DOHH2 (cell line): ENCODE results near the gene GSTA5.

Experiments
- EZH2phosphoT487 ChIP-seq: fragments of 200-600 bp; sonication (generic); IDR thresholded peaks from 2 replicates; pipeline ENCODE4 v1.6.1; 2017; ENCODE audit warnings: borderline replicate concordance, mild to moderate bottlenecking, antibody characterized with exemption, low read length, moderate library complexity, mixed read lengths
- TF ChIP-seq, protein P1 (sequence below): fragments of 200-600 bp; sonication (generic); IDR thresholded peaks from one replicate; pipeline ENCODE4 v1.5.1; 2014; ENCODE audit warnings: antibody characterized with exemption, mild to moderate bottlenecking, low read depth, low read length; ENCODE audit not compliant: poor library complexity, severe bottlenecking

DNA sequence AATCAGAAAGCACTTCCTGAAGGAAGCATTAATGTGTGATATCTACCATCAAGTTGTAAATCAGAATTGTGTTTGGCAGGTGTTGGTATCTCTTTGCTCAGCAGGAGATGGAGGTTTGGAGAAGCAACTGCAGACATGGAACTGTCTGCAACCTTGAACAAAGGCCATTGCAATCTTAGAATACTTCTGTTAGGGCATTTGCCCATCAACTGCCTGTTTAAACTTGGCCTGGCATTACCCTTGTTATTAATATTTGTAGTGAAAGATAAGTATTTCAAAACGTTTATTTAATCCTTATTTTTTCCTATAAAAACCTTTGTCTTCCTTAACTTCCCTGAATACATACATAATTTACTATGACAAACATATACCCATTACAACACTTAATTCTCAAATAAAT is 14.1 kb downstream of the GSTA5 start:
- TF ChIP-seq, protein P1, sequence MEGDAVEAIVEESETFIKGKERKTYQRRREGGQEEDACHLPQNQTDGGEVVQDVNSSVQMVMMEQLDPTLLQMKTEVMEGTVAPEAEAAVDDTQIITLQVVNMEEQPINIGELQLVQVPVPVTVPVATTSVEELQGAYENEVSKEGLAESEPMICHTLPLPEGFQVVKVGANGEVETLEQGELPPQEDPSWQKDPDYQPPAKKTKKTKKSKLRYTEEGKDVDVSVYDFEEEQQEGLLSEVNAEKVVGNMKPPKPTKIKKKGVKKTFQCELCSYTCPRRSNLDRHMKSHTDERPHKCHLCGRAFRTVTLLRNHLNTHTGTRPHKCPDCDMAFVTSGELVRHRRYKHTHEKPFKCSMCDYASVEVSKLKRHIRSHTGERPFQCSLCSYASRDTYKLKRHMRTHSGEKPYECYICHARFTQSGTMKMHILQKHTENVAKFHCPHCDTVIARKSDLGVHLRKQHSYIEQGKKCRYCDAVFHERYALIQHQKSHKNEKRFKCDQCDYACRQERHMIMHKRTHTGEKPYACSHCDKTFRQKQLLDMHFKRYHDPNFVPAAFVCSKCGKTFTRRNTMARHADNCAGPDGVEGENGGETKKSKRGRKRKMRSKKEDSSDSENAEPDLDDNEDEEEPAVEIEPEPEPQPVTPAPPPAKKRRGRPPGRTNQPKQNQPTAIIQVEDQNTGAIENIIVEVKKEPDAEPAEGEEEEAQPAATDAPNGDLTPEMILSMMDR: no peak
- no peak for TF ChIP-seq EZH2phosphoT487
